Stomach (tissue), 4 donors: ENCODE measurements around the gene AGT.

Experiments used
- POLR2A ChIP-seq, 4 donors: fragments of 450-650 bp; IDR thresholded peaks; one replicate each; pipeline ENCODE4 v1.6.1; 2016; ENCODE audit warnings: antibody characterized with exemption in 4 of 4, control low read depth in 2 of 4, mild to moderate bottlenecking in 1 of 4, moderate library complexity in 1 of 4
- POLR2AphosphoS5 ChIP-seq, 3 donors: sonication (generic); formaldehyde crosslinking; IDR thresholded peaks; one replicate each; pipeline ENCODE4 v1.6.1; 2016; ENCODE audit warnings: antibody characterized with exemption in 3 of 3
- TF ChIP-seq, protein P1 (sequence below), 7 experiments: fragments of 450-650 bp in 4 of 7; fragments of 200-600 bp in 3 of 7; sonication (generic) in 3 of 7; IDR thresholded peaks; one replicate each; pipeline ENCODE4 v1.5.1; 2016 to 2019; ENCODE audit warnings: antibody characterized with exemption in 7 of 7, control low read depth in 2 of 7, mild to moderate bottlenecking in 1 of 7

DNA sequence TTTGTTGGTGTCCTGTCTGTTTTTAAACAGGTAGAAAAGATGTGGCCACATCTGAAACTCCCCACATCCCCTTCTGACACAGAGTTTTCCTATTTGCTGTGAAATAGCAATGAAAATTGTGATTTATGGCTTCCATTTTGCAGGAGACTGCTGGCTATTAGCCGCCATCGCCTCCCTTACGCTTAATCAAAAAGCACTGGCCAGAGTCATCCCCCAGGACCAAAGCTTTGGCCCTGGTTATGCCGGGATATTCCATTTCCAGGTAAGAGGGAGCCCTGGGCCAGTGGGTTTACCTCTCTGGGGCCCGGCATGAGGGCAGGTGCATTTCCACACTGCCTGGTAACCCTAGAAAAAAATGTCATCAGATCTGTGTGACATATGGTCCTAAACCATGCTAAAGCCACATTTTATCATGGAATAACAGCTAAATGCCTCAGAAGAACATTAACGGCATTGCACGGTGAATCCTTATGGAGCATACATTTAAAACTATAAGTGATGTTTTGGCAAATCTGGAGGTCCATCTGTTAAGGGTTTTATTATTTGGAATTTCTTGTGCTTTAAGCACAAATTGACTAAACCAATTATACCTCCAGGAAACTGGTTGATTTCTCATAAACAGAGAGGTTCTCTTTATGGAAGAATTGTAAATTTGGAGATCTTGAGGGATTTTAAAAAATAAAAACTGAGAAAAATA, 45.6 kb upstream of the AGT start:
- no peak for TF ChIP-seq POLR2A (IDR thresholded peaks at IDR 0.05)
- TF ChIP-seq, protein P1, sequence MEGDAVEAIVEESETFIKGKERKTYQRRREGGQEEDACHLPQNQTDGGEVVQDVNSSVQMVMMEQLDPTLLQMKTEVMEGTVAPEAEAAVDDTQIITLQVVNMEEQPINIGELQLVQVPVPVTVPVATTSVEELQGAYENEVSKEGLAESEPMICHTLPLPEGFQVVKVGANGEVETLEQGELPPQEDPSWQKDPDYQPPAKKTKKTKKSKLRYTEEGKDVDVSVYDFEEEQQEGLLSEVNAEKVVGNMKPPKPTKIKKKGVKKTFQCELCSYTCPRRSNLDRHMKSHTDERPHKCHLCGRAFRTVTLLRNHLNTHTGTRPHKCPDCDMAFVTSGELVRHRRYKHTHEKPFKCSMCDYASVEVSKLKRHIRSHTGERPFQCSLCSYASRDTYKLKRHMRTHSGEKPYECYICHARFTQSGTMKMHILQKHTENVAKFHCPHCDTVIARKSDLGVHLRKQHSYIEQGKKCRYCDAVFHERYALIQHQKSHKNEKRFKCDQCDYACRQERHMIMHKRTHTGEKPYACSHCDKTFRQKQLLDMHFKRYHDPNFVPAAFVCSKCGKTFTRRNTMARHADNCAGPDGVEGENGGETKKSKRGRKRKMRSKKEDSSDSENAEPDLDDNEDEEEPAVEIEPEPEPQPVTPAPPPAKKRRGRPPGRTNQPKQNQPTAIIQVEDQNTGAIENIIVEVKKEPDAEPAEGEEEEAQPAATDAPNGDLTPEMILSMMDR (IDR thresholded peaks at IDR 0.05): no peak
- no peak for TF ChIP-seq POLR2AphosphoS5 (IDR thresholded peaks at IDR 0.05)
